ENCODE data around the gene DMD.

DMD gene

GRCh38 chrX:31166832-31167231 is 2044.5 kb downstream of the DMD start:
- TF ChIP-seq CTCF (IDR thresholded peaks at IDR 0.05; ENCODE audit: low read depth, low read length) = no peak
- no peak for TF ChIP-seq POLR2A (IDR thresholded peaks at IDR 0.05; ENCODE audit: extremely low read depth, insufficient read length)
- TF ChIP-seq MYC (IDR thresholded peaks at IDR 0.05; ENCODE audit: low read depth, low read length) = no peak
- TF ChIP-seq MAX (IDR thresholded peaks at IDR 0.05; ENCODE audit: low read depth, low read length) = no peak
- DNase-seq (ENCODE audit: low read depth) = no peak
- H3K4me3 ChIP-seq (ENCODE audit: low read depth, low read length) = no peak overlapping the region

- DNase-seq (ENCODE audit: low read depth) = no peak
- no peak for TF ChIP-seq CTCF (IDR thresholded peaks at IDR 0.05; ENCODE audit: low read depth, low read length)
- no peak for TF ChIP-seq MAX (IDR thresholded peaks at IDR 0.05; ENCODE audit: low read depth, low read length)
- no peak for TF ChIP-seq POLR2A (IDR thresholded peaks at IDR 0.05; ENCODE audit: extremely low read depth, insufficient read length)
- TF ChIP-seq MYC (IDR thresholded peaks at IDR 0.05; ENCODE audit: low read depth, low read length) = no peak
- H3K4me3 ChIP-seq (ENCODE audit: low read depth, low read length) = no peak overlapping the region
Measured at GRCh38 chrX:31166416-31166815, 2044.9 kb downstream of the DMD start.

GRCh38 chrX:31165241-31166035 is 2045.9 kb downstream of the DMD start:
- DNase-seq (ENCODE audit: low read depth) = no peak
- no peak for TF ChIP-seq MYC (IDR thresholded peaks at IDR 0.05; ENCODE audit: low read depth, low read length)
- no peak for TF ChIP-seq CTCF (IDR thresholded peaks at IDR 0.05; ENCODE audit: low read depth, low read length)
- no peak for TF ChIP-seq POLR2A (IDR thresholded peaks at IDR 0.05; ENCODE audit: extremely low read depth, insufficient read length)
- TF ChIP-seq MAX (IDR thresholded peaks at IDR 0.05; ENCODE audit: low read depth, low read length) = no peak
- H3K4me3 ChIP-seq (ENCODE audit: low read depth, low read length) = no peak overlapping the region

GRCh38 chrX:31154946-31155345 is 2056.4 kb downstream of the DMD start:
- no peak for DNase-seq (ENCODE audit: low read depth)
- TF ChIP-seq MAX (IDR thresholded peaks at IDR 0.05; ENCODE audit: low read depth, low read length) (no peak), POLR2A (IDR thresholded peaks at IDR 0.05; ENCODE audit: extremely low read depth, insufficient read length) (no peak), CTCF (IDR thresholded peaks at IDR 0.05; ENCODE audit: low read depth, low read length) (no peak), MYC (IDR thresholded peaks at IDR 0.05; ENCODE audit: low read depth, low read length) (no peak)
- no peak overlapping the region for H3K4me3 ChIP-seq (ENCODE audit: low read depth, low read length)

GRCh38 chrX:31153475-31154047 is 2057.8 kb downstream of the DMD start:
- no peak for DNase-seq (ENCODE audit: low read depth)
- no peak for TF ChIP-seq POLR2A (IDR thresholded peaks at IDR 0.05; ENCODE audit: extremely low read depth, insufficient read length)
- TF ChIP-seq MYC (IDR thresholded peaks at IDR 0.05; ENCODE audit: low read depth, low read length) = no peak
- TF ChIP-seq CTCF (IDR thresholded peaks at IDR 0.05; ENCODE audit: low read depth, low read length) = no peak
- no peak for TF ChIP-seq MAX (IDR thresholded peaks at IDR 0.05; ENCODE audit: low read depth, low read length)
- H3K4me3 ChIP-seq (ENCODE audit: low read depth, low read length) = no peak overlapping the region

All from NB4 (cell line).